Spinal cord (tissue), 10 donors: Measurements from ENCODE around the gene USP2. TPM values are rescaled to one million over a fixed set of nuclear protein-coding genes. Genes with fewer than 3 reads are reported as not detected.

Source experiments
- DNase-seq, 6 donors: peaks; one replicate each; pipeline versions ENCODE4 v3.0.0 to v3.0.0-alpha.2; 2013 to 2015; ENCODE audit warnings: low spot score in 6 of 6, low read depth in 4 of 6
- H3K27ac ChIP-seq: one replicate; pipeline ENCODE4 v1.5.1; 2013; ENCODE audit warnings: low read depth, low read length, control low read depth
- H3K27me3 ChIP-seq: one replicate; pipeline ENCODE4 v1.6.1; 2013; ENCODE audit warnings: low read length; ENCODE audit not compliant: control insufficient read depth, insufficient read depth
- H3K36me3 ChIP-seq: one replicate; pipeline ENCODE4 v1.6.1; 2013; ENCODE audit warnings: low read length; ENCODE audit not compliant: control insufficient read depth, insufficient read depth
- H3K4me1 ChIP-seq: one replicate; pipeline ENCODE4 v1.6.1; 2013; ENCODE audit warnings: low read length; ENCODE audit not compliant: control insufficient read depth, insufficient read depth
- H3K4me3 ChIP-seq: one replicate; pipeline ENCODE4 v1.5.1; 2013; ENCODE audit warnings: low read depth, low read length, control low read depth
- H3K9me3 ChIP-seq: one replicate; pipeline ENCODE4 v1.6.1; 2013; ENCODE audit warnings: low read length; ENCODE audit not compliant: control insufficient read depth, insufficient read depth
- WGBS: methylation state at CpG from one replicate; pipeline ENCODE4 v1.1.5; 2013; ENCODE audit warnings: missing lambda C conversion rate; ENCODE audit not compliant: insufficient coverage; 5-methylcytosine and 5-hydroxymethylcytosine counted together
- polyA plus RNA-seq, 2 donors: library from polyadenylated mRNA; unstranded; fragments of 120-200 nt; gene quantifications; one replicate each; pipeline ENCODE4 v1.2.1, GENCODE V29; 2013; ENCODE audit not compliant: insufficient read length in 2 of 2
- total RNA-seq, 2 donors: library from RNA; depleted of rRNA in 1 of 2; stranded (reverse); fragments of 120-200 nt in 1 of 2; fragments of >200 nt in 1 of 2; gene quantifications; one replicate each; pipeline versions ENCODE4 v1.2.3 to v1.2.4, GENCODE V29; 2013 to 2014
- donor health status: healthy.

USP2 gene
- total and polyA plus RNA-seq, 4 donors, result 3.0 to 13.8 (median 8.2) TPM

DNA sequence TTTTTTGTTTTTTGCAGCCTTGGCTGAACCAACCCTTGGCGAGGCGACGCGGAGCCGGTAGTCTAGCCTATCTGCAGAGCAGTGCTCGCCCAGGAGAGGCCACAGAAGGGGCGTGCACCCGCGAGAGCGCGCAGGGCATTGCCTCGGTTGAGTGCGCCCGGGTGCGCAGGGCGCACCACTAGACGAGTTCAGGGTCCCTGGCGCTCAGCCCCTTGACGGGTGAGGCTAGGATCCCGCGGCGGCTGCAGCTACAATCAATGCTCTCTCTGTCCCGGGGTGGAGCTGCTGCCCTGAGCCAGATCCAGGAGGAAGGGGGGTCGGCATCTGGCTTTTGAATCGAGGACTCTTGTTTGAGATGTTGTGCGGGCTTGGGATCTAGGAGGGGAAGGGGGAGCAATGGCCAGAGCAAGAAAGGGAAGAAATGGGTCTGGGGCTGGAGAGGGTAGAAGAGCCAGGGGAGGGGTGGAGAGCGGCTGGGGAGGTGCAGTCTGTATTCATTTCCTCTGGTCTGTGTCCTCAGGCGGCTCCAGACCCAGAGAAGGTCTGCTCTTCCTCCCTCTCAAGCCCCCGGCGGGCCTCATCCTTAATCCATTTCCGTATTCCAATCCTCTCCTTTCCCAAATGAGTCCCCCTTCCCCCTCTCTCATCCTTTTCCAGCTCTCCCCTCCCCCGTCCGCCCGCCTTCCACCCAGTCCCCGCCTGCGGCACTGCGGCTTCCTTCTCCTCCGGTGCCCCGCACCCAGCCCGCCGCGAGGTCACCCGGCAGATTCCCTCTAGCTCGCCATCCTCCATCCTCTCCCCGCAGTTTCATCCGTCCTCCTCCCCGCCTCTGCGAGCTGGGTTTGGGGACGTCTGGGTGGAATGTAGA, 40.7 kb upstream of the USP2 start:
- H3K27me3 ChIP-seq, result peaks cover 2% of the 10 kb centered on the region
- H3K36me3 ChIP-seq, result peaks cover 31% of the 10 kb centered on the region
- H3K4me1 ChIP-seq, result peaks cover 57% of the 10 kb centered on the region
- DNase-seq, result peak in 4 of 6 donors; percentile 36 to 79 (median 62)
- under 1% methylated on average over 47 of the region's 49 CpGs for WGBS
- peak overlapping the region; percentile 76 for H3K4me3 ChIP-seq
- no peaks in the 10 kb centered on the region for H3K9me3 ChIP-seq
- peak overlapping the region; percentile 81 for H3K27ac ChIP-seq

DNA sequence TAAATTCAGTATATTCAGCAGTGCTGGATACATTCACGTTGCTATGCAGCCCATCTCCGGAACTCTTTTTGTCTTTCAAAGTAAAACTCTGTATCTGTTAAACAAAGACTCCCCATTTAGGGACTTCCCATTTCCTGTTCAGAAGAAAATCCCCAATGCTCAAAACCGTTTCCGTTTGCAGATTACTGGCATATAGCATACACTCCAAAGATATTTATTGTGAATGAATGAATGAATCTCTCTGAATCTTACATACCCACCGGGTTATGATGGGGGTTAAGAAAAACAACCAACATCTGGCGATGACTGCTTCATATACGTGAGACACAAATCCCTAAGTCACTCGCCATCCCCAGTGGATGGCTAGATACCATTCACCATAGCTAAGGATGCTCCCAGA, 39.9 kb upstream of the USP2 start:
- Histone ChIP-seq H3K27me3 (peaks cover 2% of the 10 kb centered on the region), H3K4me3 (peak overlapping the region; percentile 76), H3K9me3 (no peaks in the 10 kb centered on the region), H3K27ac (no peak overlapping the region), H3K4me1 (peaks cover 63% of the 10 kb centered on the region), H3K36me3 (peaks cover 35% of the 10 kb centered on the region)
- no peak for DNase-seq
- 21% methylated on average over 4 of the region's 8 CpGs for WGBS

DNA sequence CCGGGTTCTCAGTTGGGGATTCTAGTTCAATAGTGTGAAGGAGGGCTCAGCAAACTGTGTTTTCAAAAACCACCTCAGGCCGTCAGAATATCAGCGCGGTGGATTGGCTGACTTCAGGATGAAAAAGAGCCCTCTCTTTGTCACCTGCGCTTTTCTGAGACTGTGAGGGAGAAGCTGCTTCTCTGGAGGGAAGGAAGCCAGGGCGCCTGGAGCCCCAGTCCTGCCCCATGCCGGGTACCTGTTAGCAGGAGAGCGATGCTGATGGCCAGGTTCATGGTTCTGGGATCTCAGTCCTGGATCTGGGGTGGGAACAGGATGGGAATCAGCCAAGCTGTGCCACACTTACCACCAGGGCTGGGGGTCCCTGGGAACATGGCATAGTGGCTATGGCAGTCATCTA, 39.1 kb upstream of the USP2 start:
- Histone ChIP-seq H3K4me3 (peak overlapping the region; percentile 20), H3K27ac (no peak overlapping the region), H3K27me3 (peaks cover 2% of the 10 kb centered on the region), H3K4me1 (peaks cover 63% of the 10 kb centered on the region), H3K9me3 (no peaks in the 10 kb centered on the region), H3K36me3 (peaks cover 35% of the 10 kb centered on the region)
- 84% methylated on average over 5 of the region's 8 CpGs for WGBS
- DNase-seq, result no peak

DNA sequence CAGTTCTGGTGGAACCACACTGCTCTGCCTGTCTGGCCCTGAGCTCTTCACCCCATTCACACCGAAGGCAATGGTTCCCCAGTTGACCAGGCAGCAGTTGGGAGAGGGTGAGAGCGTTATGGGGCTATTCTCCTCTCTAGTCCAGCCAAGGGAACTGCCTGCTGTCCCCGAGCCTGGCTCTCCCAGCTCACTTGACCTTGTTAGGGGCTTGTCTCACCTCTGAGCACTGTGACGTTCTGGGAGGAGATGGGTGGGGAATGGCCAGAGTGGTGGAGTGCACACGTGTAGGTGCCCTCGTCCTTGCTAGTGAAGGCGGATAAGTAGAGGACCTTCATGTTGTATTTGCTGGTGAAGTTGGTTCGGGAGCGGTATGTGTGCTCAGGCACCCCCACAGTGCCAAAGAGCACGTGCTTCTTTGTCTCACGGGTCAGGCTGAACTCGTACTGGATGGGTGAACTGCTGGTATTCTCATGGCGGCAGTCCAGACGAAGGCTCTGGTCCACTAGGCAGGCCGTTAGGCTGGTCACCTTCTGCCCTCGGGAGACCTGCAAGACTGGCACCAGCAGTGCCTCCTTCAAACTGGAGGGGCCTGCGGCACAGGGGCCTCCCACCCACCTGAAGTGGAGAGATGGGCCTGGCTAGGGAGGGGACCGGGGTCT, 38.5 kb upstream of the USP2 start:
- H3K27ac ChIP-seq, result no peak overlapping the region
- H3K36me3 ChIP-seq, result peaks cover 35% of the 10 kb centered on the region
- 82% methylated on average over 15 of the region's 18 CpGs for WGBS
- H3K4me3 ChIP-seq, result no peak overlapping the region
- H3K4me1 ChIP-seq, result peaks cover 63% of the 10 kb centered on the region
- peaks cover 2% of the 10 kb centered on the region for H3K27me3 ChIP-seq
- DNase-seq, result no peak
- no peaks in the 10 kb centered on the region for H3K9me3 ChIP-seq

DNA sequence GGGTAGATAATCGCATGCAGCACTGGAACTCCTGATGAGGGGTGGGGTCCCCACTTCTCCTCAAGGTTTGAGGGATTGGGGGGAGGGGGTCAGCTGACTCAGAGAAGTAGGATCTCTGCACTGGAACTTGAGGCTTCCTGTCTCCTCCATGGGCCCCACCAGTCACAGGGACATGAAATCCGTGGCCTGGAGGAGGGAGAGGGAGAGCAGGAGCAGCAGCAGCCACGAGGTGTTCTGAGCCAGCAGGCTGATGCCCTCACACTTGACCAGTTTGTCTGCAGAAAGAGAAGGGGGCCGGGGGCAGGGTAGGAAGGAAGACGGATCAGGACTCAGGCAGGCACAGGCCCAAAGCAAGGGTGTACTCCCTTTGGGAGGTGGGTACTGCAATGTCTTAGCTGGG, 37.8 kb upstream of the USP2 start:
- H3K9me3 ChIP-seq, result no peaks in the 10 kb centered on the region
- peaks cover 63% of the 10 kb centered on the region for H3K4me1 ChIP-seq
- peaks cover 35% of the 10 kb centered on the region for H3K36me3 ChIP-seq
- H3K4me3 ChIP-seq, result no peak overlapping the region
- H3K27ac ChIP-seq, result no peak overlapping the region
- peaks cover 2% of the 10 kb centered on the region for H3K27me3 ChIP-seq
- 93% methylated on average over 4 of the region's 5 CpGs for WGBS
- DNase-seq, result no peak

DNA sequence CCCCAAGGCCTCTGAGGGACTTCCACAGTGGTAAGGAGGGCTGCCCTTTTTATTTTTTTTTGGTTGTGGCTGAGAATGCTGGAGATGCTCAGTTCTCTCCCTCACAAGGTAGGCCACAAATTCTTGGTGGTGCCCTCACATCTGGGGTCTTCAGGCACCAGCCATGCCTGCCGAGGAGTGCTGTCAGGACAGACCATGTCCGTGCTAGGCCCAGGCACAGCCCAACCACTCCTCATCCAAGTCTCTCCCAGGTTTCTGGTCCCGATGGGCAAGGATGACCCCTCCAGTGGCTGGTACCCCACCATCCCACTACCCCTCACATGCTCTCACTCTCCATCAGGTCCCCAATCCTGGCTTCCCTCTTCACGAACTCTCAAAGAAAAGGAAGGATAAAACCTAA, 37.3 kb upstream of the USP2 start:
- no peak for DNase-seq
- no peak overlapping the region for H3K27ac ChIP-seq
- peaks cover 2% of the 10 kb centered on the region for H3K27me3 ChIP-seq
- H3K9me3 ChIP-seq, result no peaks in the 10 kb centered on the region
- H3K36me3 ChIP-seq, result peaks cover 35% of the 10 kb centered on the region
- H3K4me1 ChIP-seq, result peaks cover 60% of the 10 kb centered on the region
- no peak overlapping the region for H3K4me3 ChIP-seq
- 97% methylated on average over 3 of the region's 4 CpGs for WGBS

DNA sequence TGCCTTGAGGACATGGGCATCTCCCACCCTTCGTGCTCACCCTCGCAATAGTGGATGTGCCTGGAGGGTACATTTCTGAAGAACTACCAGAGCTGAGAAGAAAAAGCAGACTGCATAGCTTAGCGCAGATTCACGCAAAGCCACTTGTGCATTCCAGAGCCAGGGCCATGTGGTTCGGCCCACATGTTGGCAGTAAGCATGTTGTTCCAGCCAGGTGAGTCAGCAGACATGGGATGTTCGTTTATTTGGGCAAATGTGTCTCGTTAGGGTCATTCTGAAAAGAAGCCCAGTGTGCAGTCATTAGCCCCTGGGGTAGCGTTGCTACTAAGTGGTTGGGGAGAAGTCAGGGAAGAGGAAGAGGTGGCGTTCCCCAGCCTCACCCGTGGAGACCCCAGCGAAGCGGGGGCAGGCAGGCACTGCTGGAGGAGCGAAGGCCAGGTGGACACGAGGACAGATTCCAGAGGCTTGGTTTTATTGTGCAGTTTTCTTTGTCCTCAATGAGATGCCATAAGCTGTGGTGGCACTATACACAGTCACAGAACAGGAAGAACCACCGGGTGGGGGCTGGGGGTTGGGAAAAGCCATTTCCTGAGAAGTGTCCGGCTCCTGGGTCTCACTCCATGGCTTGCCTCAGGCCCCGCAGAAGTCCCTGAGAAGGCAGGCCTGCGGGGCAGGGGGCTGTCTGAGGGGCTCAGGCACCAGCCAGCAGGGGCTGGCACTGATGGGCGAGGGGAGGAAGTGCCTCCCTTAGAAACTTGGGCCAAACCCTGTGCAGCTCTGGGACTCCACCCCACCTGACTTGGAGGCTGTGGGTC, 36.4 kb upstream of the USP2 start:
- H3K4me1 ChIP-seq, result peaks cover 52% of the 10 kb centered on the region
- H3K9me3 ChIP-seq, result no peaks in the 10 kb centered on the region
- peaks cover 35% of the 10 kb centered on the region for H3K36me3 ChIP-seq
- no peak for DNase-seq
- peaks cover 2% of the 10 kb centered on the region for H3K27me3 ChIP-seq
- no peak overlapping the region for H3K27ac ChIP-seq
- no peak overlapping the region for H3K4me3 ChIP-seq
- 81% methylated on average over 16 of the region's 19 CpGs for WGBS

DNA sequence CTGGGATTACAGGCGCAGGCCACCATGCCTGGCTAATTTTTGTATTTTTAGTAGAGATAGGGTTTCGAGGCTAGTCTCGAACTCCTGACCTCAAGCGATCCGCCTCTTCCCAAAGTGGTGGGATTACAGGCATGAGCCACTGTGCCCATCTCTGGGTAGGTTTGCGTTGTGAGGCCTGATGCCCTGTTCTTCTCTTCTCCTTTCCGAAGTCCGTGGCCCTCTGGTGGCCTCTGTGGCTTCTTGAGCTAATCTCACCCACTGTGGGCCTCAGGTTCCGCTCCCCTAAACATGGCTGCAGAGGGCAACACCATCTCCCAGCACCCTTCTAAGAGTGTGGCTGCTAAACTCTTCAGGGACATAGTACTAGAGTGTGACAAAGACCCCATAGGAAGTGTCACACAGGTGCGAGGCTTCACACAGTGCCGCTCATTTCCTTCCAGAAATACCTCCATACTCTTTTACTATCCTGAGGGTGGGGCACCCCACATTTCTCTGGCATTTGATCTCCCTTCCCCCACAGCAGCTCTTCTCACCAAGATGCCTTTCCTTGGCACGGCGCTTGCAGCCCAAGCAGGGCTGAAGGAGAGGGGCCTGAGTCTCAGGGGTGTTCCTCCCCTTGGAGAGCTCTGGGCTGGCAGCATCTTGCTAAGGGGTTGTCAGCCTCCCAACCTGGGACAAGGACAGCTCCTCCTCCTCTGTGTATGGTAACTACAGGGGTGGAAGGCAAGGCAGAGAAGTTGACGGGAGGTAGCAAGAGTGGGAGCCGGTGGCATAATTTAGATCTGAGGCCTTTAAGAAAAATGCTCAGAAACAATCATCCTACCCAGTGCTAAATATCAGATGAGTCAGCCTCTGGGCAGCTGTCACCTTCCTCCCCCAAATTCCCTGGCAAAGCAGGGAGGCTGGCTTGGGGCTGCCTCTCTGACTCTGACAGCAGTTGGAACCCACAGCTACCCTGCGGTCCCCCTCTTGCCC, 35.4 kb upstream of the USP2 start:
- Histone ChIP-seq H3K27me3 (no peaks in the 10 kb centered on the region), H3K4me3 (no peak overlapping the region), H3K36me3 (peaks cover 35% of the 10 kb centered on the region), H3K4me1 (peaks cover 41% of the 10 kb centered on the region), H3K9me3 (no peaks in the 10 kb centered on the region), H3K27ac (no peak overlapping the region)
- DNase-seq, result no peak
- WGBS, result 84% methylated on average over 13 of the region's 16 CpGs

DNA sequence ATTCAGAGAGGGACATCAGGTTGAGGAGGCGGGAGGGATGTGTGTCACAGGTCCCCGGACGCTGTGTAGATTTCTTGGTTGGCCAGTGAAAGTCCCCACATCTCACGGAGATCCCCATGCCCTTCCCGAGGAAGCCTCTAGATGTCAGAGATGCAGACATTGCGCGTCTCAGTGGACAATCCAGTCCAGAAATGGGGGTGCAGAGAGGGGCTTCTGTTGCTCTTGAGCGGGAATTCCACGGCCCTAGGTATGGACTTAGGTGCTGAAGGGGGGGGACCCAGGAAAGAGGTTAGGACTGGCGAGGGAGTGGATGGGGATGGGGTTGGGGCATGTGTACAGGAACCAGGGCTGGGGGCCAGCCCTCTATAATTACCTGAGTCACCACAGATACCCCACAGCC, 34.5 kb upstream of the USP2 start:
- Histone ChIP-seq H3K36me3 (peaks cover 35% of the 10 kb centered on the region), H3K9me3 (no peaks in the 10 kb centered on the region), H3K27ac (no peak overlapping the region), H3K4me1 (peaks cover 37% of the 10 kb centered on the region), H3K4me3 (no peak overlapping the region), H3K27me3 (no peaks in the 10 kb centered on the region)
- DNase-seq, result no peak
- 94% methylated on average over 8 of the region's 10 CpGs for WGBS
